Astrocyte (in vitro differentiated cells and primary cell): ENCODE results near the gene PKP3. TPM values are rescaled to one million over a fixed set of nuclear protein-coding genes. Genes with fewer than 3 reads are reported as not detected.
A peak's percentile ranks its signal among the peaks of the same experiment; 100 is the strongest.

Experiments
- DNase-seq: peaks from one replicate; pipeline ENCODE4 v3.0.0-alpha.2; 2010; ENCODE audit warnings: low read depth
- FAIRE-seq: peaks from 2 replicates; lab custom pipeline; 2011; peaks lifted over from hg19 to GRCh38; lab: Jason Lieb, UNC
- H2AFZ ChIP-seq: 2 replicates; pipeline ENCODE4 v1.6.0; 2012; ENCODE audit warnings: low read depth, low read length, inconsistent platforms
- H3K27ac ChIP-seq: 2 replicates; pipeline ENCODE4 v1.5.1; 2011; ENCODE audit warnings: low read depth, low read length, inconsistent platforms
- H3K27me3 ChIP-seq: 2 replicates; pipeline ENCODE4 v1.6.0; 2011; ENCODE audit warnings: low read length, inconsistent platforms; ENCODE audit not compliant: insufficient read depth
- H3K36me3 ChIP-seq: 2 replicates; pipeline ENCODE4 v1.5.1; 2011; ENCODE audit warnings: low read length, inconsistent platforms; ENCODE audit not compliant: insufficient read depth
- H3K4me1 ChIP-seq: 2 replicates; pipeline ENCODE4 v1.5.1; 2011; ENCODE audit warnings: low read length, inconsistent platforms; ENCODE audit not compliant: insufficient read depth
- H3K4me2 ChIP-seq: 2 replicates; pipeline ENCODE4 v1.6.0; 2012; ENCODE audit warnings: low read length, inconsistent platforms
- H3K4me3 ChIP-seq: 2 replicates; pipeline ENCODE4 v1.5.1; 2011; ENCODE audit warnings: low read depth, mild to moderate bottlenecking, low read length, inconsistent platforms; ENCODE audit not compliant: insufficient read depth
- H3K79me2 ChIP-seq: 2 replicates; pipeline ENCODE4 v1.6.0; 2012; ENCODE audit warnings: mild to moderate bottlenecking, low read length, inconsistent platforms; ENCODE audit not compliant: insufficient read depth
- H3K9ac ChIP-seq: 2 replicates; pipeline ENCODE4 v1.6.0; 2012; ENCODE audit warnings: mild to moderate bottlenecking, low read length, inconsistent platforms
- H3K9me3 ChIP-seq: 2 replicates; pipeline ENCODE4 v1.5.1; 2012; ENCODE audit warnings: low read depth, mild to moderate bottlenecking, low read length, inconsistent platforms; ENCODE audit not compliant: insufficient read depth
- H4K20me1 ChIP-seq: 2 replicates; pipeline ENCODE4 v1.6.0; 2012; ENCODE audit warnings: low read length, inconsistent platforms; ENCODE audit not compliant: insufficient read depth
- H3K27ac Mint-ChIP-seq: one replicate; pipeline ENCODE4 v1.8.0; 2021; ENCODE audit warnings: mild to moderate bottlenecking, mixed read lengths; ENCODE audit not compliant: unreplicated experiment
- H3K27me3 Mint-ChIP-seq: one replicate; pipeline ENCODE4 v1.8.0; 2021; ENCODE audit warnings: low read depth, mixed read lengths; ENCODE audit not compliant: unreplicated experiment
- H3K36me3 Mint-ChIP-seq: one replicate; pipeline ENCODE4 v1.8.0; 2021; ENCODE audit warnings: low read depth, mixed read lengths; ENCODE audit not compliant: unreplicated experiment
- H3K4me1 Mint-ChIP-seq: one replicate; pipeline ENCODE4 v1.8.0; 2021; ENCODE audit warnings: low read depth, mixed read lengths; ENCODE audit not compliant: unreplicated experiment
- H3K4me3 Mint-ChIP-seq: one replicate; pipeline ENCODE4 v1.8.0; 2021; ENCODE audit warnings: mild to moderate bottlenecking, moderate library complexity, mixed read lengths; ENCODE audit not compliant: unreplicated experiment
- H3K9me3 Mint-ChIP-seq: one replicate; pipeline ENCODE4 v1.8.0; 2021; ENCODE audit warnings: mild to moderate bottlenecking, mixed read lengths; ENCODE audit not compliant: unreplicated experiment
- EZH2 ChIP-seq: IDR thresholded peaks from 2 replicates; pipeline ENCODE4 v1.6.1; 2012; ENCODE audit warnings: mild to moderate bottlenecking, low read length, inconsistent platforms; ENCODE audit not compliant: insufficient read depth
- total RNA-seq: library from RNA; stranded (reverse); gene quantifications from 2 replicates; pipeline ENCODE4 v1.2.1, GENCODE V29; 2021
- TF ChIP-seq, protein P1 (sequence below): IDR thresholded peaks from 2 replicates; pipeline ENCODE4 v1.5.1; 2011; ENCODE audit warnings: low read depth, mild to moderate bottlenecking, inconsistent platforms, low read length, moderate library complexity; ENCODE audit not compliant: insufficient read depth

PKP3 gene
- total RNA-seq, 1 donor from 2014 or later: 2.1 TPM

- FAIRE-seq (no peak), DNase-seq (peak; percentile 52)
- no peaks in the 10 kb centered on the region for H3K27me3 ChIP-seq
- no peaks in the 10 kb centered on the region for H3K36me3 ChIP-seq
- H3K27ac ChIP-seq: no peak overlapping the region
- H3K4me3 Mint-ChIP-seq: no peak overlapping the region
- H3K4me3 ChIP-seq: peak overlapping the region; percentile 56
- no peak for TF ChIP-seq EZH2
- TF ChIP-seq, protein P1, sequence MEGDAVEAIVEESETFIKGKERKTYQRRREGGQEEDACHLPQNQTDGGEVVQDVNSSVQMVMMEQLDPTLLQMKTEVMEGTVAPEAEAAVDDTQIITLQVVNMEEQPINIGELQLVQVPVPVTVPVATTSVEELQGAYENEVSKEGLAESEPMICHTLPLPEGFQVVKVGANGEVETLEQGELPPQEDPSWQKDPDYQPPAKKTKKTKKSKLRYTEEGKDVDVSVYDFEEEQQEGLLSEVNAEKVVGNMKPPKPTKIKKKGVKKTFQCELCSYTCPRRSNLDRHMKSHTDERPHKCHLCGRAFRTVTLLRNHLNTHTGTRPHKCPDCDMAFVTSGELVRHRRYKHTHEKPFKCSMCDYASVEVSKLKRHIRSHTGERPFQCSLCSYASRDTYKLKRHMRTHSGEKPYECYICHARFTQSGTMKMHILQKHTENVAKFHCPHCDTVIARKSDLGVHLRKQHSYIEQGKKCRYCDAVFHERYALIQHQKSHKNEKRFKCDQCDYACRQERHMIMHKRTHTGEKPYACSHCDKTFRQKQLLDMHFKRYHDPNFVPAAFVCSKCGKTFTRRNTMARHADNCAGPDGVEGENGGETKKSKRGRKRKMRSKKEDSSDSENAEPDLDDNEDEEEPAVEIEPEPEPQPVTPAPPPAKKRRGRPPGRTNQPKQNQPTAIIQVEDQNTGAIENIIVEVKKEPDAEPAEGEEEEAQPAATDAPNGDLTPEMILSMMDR: no peak
- H3K4me2 ChIP-seq: peak overlapping the region; percentile 84
- no peaks in the 10 kb centered on the region for H3K9me3 ChIP-seq
- no peaks in the 10 kb centered on the region for H3K36me3 Mint-ChIP-seq
- no peaks in the 10 kb centered on the region for H3K79me2 ChIP-seq
- no peaks in the 10 kb centered on the region for H4K20me1 ChIP-seq
- peaks cover 2% of the 10 kb centered on the region for H3K27me3 Mint-ChIP-seq
- H3K9me3 Mint-ChIP-seq: no peaks in the 10 kb centered on the region
- no peak overlapping the region for H3K27ac Mint-ChIP-seq
- peak overlapping the region; percentile 62 for H3K9ac ChIP-seq
- peak overlapping the region; percentile 75 for H2AFZ ChIP-seq
- H3K4me1 ChIP-seq: no peaks in the 10 kb centered on the region
- no peaks in the 10 kb centered on the region for H3K4me1 Mint-ChIP-seq
Observed at GRCh38 chr11:406796-407650, 13.0 kb downstream of the PKP3 start.

- TF ChIP-seq, protein P1: no peak
- TF ChIP-seq EZH2: no peak
Observed at GRCh38 chr11:407651-408123, 13.7 kb downstream of the PKP3 start.

More at GRCh38 chr11:407651-408123, 13.7 kb downstream of the PKP3 start:
- H3K4me3 ChIP-seq: no peak overlapping the region
- H3K9me3 Mint-ChIP-seq: no peaks in the 10 kb centered on the region
- no peaks in the 10 kb centered on the region for H3K36me3 ChIP-seq
- H3K36me3 Mint-ChIP-seq: no peaks in the 10 kb centered on the region
- peak overlapping the region; percentile 41 for H3K4me2 ChIP-seq
- H3K27me3 Mint-ChIP-seq: peaks cover 2% of the 10 kb centered on the region
- H3K9ac ChIP-seq: no peak overlapping the region
- H3K4me1 Mint-ChIP-seq: no peaks in the 10 kb centered on the region
- H3K9me3 ChIP-seq: no peaks in the 10 kb centered on the region
- H2AFZ ChIP-seq: peak overlapping the region; percentile 26
- no peaks in the 10 kb centered on the region for H3K27me3 ChIP-seq
- H3K27ac ChIP-seq: no peak overlapping the region
- no peak overlapping the region for H3K27ac Mint-ChIP-seq
- H3K4me1 ChIP-seq: no peaks in the 10 kb centered on the region
- no peak overlapping the region for H3K4me3 Mint-ChIP-seq
- no peaks in the 10 kb centered on the region for H4K20me1 ChIP-seq
- FAIRE-seq (no peak), DNase-seq (no peak)
- H3K79me2 ChIP-seq: no peaks in the 10 kb centered on the region
